UCSD-AML1 (cell line): ENCODE data around the gene SLC26A3.

Experiments used
- DNase-seq: peaks from one replicate; lab custom pipeline; 2025; ENCODE audit not compliant: unreplicated experiment; lab: John Stamatoyannopoulos, UW

The SLC26A3 gene

GRCh38 chr7:107751113-107751512, 51.9 kb downstream of the SLC26A3 start:
- DNase-seq: no peak

- DNase-seq: no peak
Measured at GRCh38 chr7:107746006-107746405, 57.0 kb downstream of the SLC26A3 start.

GRCh38 chr7:107744345-107744750, 58.7 kb downstream of the SLC26A3 start:
- DNase-seq: no peak

- peak; percentile 92 for DNase-seq
Measured at GRCh38 chr7:107743567-107744344, 59.3 kb downstream of the SLC26A3 start, which contains the start of gene CBLL1. CBLL1 (plus strand) TSS chr7:107744142; CDS start chr7:107744164, 22 bp downstream.

- peak; percentile 74 for DNase-seq
Measured at GRCh38 chr7:107742678-107743566, 60.1 kb downstream of the SLC26A3 start.

- no peak for DNase-seq
Measured at GRCh38 chr7:107728276-107728675, 74.7 kb downstream of the SLC26A3 start.

- DNase-seq: no peak
Measured at GRCh38 chr7:107726356-107727130, 76.5 kb downstream of the SLC26A3 start.

- DNase-seq: no peak
Measured at GRCh38 chr7:107725138-107725740, 77.8 kb downstream of the SLC26A3 start.

GRCh38 chr7:107723255-107723654, 79.8 kb downstream of the SLC26A3 start:
- DNase-seq: no peak

- no peak for DNase-seq
Measured at GRCh38 chr7:107721286-107721685, 81.7 kb downstream of the SLC26A3 start.

GRCh38 chr7:107718456-107719193, 84.4 kb downstream of the SLC26A3 start:
- no peak for DNase-seq

GRCh38 chr7:107715531-107715930, 87.5 kb downstream of the SLC26A3 start:
- DNase-seq: no peak
